SK-N-SH (cell line): Measurements from ENCODE around the gene AKAP10.

Experiments used
- CHD2 ChIP-seq: fragments of 150-350 bp; IDR thresholded peaks from 2 replicates; pipeline ENCODE4 v1.6.1; 2018; ENCODE audit warnings: low read length; ENCODE audit not compliant: partially characterized antibody
- EP300 ChIP-seq, 2 experiments: IDR thresholded peaks; 2 replicates each; pipeline versions ENCODE4 v1.4.0 to v1.6.1; 2012; ENCODE audit warnings: borderline replicate concordance in 1 of 2, low read depth in 1 of 2, low read length in 1 of 2
- EZH2phosphoT487 ChIP-seq: fragments of 200-600 bp; sonication (generic); IDR thresholded peaks from 2 replicates; pipeline ENCODE4 v1.6.1; 2017; ENCODE audit warnings: low read depth, mixed run types, mild to moderate bottlenecking, antibody characterized with exemption, moderate library complexity, borderline replicate concordance
- GABPA ChIP-seq: IDR thresholded peaks from 2 replicates; pipeline ENCODE4 v1.4.0; 2012; ENCODE audit warnings: low read depth, mild to moderate bottlenecking
- NFIC ChIP-seq: IDR thresholded peaks from 2 replicates; pipeline ENCODE4 v1.4.0; 2012; ENCODE audit warnings: borderline replicate concordance
- POLR2AphosphoS5 ChIP-seq: IDR thresholded peaks from 2 replicates; pipeline ENCODE4 v1.6.1; 2012; ENCODE audit warnings: low read depth, low read length
- RAD21 ChIP-seq: IDR thresholded peaks from 2 replicates; pipeline ENCODE4 v1.6.1; 2012; ENCODE audit warnings: mild to moderate bottlenecking, low read length
- TAF1 ChIP-seq: IDR thresholded peaks from 2 replicates; pipeline ENCODE4 v1.6.1; 2012; ENCODE audit warnings: low read depth, mild to moderate bottlenecking, low read length, moderate library complexity, borderline replicate concordance
- YY1 ChIP-seq: IDR thresholded peaks from 2 replicates; pipeline ENCODE4 v1.4.0; 2012; ENCODE audit warnings: low read depth, mild to moderate bottlenecking
- TF ChIP-seq, protein P1 (sequence below): IDR thresholded peaks from 2 replicates; pipeline ENCODE4 v1.6.1; 2012; ENCODE audit warnings: mild to moderate bottlenecking, low read depth, low read length, moderate library complexity
- TF ChIP-seq, protein P2 (sequence below): fragments of 200-600 bp; sonication (generic); IDR thresholded peaks from 2 replicates; pipeline ENCODE4 v1.6.1; 2017; ENCODE audit warnings: antibody characterized with exemption, mild to moderate bottlenecking, moderate library complexity
- TF ChIP-seq, protein P3 (sequence below): IDR thresholded peaks from 2 replicates; pipeline ENCODE4 v1.4.0; 2012; ENCODE audit warnings: low read depth

DNA sequence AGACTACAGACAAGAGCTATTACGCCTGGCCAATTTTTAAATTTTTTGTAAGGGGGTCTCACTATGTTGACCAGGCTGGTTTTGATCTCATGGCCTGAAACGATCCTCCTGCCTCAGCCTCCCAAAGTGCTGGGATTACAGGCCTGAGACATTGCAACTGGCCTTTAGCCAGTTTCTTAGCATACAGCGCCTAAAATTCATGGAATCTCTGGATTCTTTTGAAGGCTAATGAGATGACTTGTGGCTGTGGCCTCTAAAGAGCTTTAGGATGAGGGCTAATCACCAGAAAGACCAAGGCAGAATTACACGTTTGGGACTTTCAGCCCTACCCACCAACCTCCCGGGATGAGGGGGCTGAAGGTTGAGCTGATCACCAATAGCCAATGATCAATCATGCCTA, 34.6 kb downstream of the AKAP10 start:
- no peak for TF ChIP-seq NFIC
- TF ChIP-seq, protein P1, sequence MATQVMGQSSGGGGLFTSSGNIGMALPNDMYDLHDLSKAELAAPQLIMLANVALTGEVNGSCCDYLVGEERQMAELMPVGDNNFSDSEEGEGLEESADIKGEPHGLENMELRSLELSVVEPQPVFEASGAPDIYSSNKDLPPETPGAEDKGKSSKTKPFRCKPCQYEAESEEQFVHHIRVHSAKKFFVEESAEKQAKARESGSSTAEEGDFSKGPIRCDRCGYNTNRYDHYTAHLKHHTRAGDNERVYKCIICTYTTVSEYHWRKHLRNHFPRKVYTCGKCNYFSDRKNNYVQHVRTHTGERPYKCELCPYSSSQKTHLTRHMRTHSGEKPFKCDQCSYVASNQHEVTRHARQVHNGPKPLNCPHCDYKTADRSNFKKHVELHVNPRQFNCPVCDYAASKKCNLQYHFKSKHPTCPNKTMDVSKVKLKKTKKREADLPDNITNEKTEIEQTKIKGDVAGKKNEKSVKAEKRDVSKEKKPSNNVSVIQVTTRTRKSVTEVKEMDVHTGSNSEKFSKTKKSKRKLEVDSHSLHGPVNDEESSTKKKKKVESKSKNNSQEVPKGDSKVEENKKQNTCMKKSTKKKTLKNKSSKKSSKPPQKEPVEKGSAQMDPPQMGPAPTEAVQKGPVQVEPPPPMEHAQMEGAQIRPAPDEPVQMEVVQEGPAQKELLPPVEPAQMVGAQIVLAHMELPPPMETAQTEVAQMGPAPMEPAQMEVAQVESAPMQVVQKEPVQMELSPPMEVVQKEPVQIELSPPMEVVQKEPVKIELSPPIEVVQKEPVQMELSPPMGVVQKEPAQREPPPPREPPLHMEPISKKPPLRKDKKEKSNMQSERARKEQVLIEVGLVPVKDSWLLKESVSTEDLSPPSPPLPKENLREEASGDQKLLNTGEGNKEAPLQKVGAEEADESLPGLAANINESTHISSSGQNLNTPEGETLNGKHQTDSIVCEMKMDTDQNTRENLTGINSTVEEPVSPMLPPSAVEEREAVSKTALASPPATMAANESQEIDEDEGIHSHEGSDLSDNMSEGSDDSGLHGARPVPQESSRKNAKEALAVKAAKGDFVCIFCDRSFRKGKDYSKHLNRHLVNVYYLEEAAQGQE = no peak
- TF ChIP-seq, protein P2, sequence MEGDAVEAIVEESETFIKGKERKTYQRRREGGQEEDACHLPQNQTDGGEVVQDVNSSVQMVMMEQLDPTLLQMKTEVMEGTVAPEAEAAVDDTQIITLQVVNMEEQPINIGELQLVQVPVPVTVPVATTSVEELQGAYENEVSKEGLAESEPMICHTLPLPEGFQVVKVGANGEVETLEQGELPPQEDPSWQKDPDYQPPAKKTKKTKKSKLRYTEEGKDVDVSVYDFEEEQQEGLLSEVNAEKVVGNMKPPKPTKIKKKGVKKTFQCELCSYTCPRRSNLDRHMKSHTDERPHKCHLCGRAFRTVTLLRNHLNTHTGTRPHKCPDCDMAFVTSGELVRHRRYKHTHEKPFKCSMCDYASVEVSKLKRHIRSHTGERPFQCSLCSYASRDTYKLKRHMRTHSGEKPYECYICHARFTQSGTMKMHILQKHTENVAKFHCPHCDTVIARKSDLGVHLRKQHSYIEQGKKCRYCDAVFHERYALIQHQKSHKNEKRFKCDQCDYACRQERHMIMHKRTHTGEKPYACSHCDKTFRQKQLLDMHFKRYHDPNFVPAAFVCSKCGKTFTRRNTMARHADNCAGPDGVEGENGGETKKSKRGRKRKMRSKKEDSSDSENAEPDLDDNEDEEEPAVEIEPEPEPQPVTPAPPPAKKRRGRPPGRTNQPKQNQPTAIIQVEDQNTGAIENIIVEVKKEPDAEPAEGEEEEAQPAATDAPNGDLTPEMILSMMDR = no peak
- no peak for TF ChIP-seq POLR2AphosphoS5
- no peak for TF ChIP-seq TAF1
- no peak for TF ChIP-seq YY1
- no peak for TF ChIP-seq RAD21
- TF ChIP-seq GABPA = no peak
- no peak for TF ChIP-seq EP300 (IDR thresholded peaks at IDR 0.05; ENCODE audit: borderline replicate concordance in 1 of 2, low read depth in 1 of 2, low read length in 1 of 2)
- TF ChIP-seq CHD2 = no peak
- TF ChIP-seq, protein P3, sequence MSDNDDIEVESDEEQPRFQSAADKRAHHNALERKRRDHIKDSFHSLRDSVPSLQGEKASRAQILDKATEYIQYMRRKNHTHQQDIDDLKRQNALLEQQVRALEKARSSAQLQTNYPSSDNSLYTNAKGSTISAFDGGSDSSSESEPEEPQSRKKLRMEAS = no peak
- TF ChIP-seq EZH2phosphoT487 = no peak
